Femur (tissue), 1 donor: ENCODE results near the gene MRPL48.
"Not testable (repeated sequence)": the region's sequence is repeated elsewhere in the genome, so short reads cannot be mapped to it uniquely, and the experiment has no call there.

ENCODE experiments used
- DNase-seq: peaks from one replicate; pipeline ENCODE4 v3.0.0-alpha.2; 2017

Gene MRPL48

DNA sequence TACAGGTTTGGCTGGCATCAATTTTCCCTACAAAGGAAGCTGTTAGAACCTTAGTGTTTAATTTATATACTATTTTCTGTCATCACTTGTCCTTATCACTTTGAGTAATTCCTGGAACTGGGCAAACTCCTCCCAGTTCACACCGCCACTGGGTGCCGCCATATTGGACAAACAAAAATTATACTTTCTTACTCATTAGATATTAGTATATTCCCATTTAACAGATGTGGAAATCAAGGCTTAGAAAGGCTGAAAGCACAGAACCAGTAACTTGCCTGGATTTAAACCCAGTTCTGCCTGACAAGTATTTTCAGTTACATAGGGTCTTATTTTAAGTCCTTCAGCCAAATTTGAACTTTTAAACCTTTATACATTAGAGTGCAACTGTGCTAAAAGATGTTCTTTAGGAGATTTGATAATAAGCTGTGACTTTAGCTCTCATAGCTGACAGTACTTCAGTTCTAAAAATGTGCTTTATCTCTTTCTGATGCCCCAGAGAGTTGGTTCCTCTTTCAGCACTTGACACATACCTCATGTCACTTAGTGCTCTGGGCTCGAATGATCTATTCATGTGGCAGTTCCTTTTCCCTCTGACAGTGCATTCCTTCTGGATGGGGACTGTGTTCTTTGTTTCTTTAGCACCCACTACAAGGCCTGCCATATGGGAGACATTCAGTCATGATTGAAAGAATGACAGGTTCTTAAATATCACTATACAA lies 63.5 kb downstream of the MRPL48 start:
- no peak for DNase-seq

DNA sequence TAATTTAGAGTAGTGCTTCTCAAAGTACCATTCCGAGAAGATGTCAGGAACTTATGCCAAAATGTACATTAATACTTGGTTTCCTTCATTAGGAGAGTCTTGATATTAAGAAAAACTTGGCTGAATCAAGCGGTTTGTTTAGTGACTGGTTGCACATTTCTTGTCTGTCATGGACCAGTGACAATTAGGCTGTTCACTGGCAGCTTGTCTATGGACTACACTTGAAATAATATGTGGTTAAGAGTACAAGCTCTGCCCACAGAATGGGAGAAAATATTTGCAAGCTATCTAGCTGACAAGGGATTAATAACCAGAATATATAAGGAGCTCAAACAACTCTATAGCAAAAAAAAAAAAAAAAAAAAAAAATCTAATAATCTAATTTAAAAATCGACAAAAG lies 64.4 kb downstream of the MRPL48 start:
- DNase-seq: no peak

DNA sequence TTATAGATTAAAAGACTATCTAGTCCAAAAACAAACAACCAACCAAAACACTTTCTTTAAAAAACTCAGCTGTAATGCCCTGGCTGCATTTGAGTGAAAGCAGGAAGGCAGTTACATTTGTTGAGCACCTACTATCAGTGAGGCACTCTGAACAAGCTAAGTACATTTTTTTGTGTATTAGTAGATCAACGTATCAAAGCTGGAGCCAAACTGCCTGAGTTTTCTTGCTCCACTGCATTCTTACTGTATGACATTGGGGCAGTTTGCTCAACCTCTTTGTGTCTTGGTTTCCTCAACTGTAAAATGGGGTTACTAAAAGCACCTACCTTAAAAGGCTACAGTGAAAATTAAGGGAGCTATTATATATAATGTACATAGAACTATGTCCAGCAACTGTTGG lies 67.0 kb downstream of the MRPL48 start:
- DNase-seq: no peak

DNA sequence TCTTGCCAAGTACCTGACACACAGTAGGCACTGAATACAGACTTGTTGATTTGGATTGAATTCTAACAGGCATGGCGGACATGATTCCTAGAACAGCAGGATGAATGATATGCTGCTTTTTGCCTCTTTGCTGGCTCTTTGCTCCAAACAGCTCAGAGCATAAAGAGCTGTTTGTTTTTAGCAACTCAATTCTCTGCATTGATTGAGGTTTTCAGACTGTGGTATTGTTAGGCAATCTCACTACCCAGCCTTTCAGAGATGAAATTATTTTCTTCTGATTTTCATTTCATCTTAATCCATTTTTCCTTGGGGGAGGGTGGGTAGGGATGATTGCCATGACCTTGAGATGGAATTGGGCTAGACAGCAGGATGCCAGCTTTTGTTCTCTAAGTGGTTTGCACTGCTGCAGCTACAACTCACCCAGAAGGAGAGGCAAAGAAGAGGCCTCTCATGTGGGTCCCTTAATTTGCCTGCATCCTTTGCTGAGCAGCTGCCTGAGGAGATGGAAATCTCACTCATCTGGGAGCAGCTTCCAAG lies 68.4 kb downstream of the MRPL48 start:
- DNase-seq: no peak

DNA sequence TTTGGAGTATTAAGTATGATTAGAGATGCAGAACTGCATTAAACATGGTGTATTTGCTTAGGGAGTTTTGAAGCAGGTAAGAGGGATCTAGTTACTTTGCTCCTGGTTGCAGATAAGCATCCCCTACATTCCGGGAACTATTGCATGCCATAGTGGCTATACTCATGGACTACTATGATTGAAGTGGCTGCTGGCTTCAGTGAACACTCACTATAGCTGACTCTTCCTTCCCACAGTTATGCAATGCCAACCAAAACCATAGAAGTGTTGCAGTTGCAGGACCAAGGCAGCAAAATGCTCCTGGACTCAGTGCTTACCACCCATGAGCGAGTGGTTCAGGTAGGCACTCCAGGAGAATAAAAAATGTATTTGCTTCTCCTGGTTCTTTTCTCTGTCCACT lies 72.0 kb downstream of the MRPL48 start:
- DNase-seq: no peak

DNA sequence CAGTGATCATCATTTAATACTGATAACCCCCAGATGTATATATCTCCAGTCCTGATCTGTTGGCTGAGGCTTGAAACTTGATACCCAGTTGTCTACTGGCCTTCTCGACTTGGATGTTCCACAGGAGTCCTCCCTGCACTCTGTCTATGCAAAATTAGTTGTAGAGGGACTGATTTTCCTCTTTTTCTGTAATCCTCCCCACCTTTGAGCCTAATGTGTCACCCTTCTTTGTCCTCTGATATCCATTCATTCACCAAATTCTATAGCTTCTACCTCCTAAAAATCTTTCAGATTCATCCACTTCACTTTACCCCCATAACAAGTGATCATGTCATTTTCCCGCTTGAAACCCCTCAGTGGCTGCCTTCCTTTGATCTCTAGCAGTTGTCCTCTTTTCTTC lies 72.5 kb downstream of the MRPL48 start:
- DNase-seq: no peak

DNA sequence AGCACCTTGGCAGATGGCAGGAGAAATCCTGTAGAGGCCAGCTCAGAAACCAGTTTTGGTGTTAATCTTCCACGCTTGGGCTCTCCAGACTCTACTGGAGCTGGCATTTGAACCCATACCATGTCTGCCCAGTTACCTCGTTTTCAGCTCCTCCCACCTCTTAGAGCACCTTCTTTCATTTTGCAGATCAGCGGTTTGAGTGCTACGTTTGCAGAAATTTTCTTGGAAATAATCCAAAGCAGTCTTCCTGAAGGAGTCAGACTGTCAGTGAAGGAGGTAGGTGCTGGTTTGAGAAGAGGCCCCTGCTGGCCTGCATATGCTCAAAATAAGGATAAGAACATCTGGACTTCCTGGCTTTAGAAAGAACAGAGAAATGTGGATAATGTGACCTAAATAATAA lies 75.3 kb downstream of the MRPL48 start:
- no peak for DNase-seq

DNA sequence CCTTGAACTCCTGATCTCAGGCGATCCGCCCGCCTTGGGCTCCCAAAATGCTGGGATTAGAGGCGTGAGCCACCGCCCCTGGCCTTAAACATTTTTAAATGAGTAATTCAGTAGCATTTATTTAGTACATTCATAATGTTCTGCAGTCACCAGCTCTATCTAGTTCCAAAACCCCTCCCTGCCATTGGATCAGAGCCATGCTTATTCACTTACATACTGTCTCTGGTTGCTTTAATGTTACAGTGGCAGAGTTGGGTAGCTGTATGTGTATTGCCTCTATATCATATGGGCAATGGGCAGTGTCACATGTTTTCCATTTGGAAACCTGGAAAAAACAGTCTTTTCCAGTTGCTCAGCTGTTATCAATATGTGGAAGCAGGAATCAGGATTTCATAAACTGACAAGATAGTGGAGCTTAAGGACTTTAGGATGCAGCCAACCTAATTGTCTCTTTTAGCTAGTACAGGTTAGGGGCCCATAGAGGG lies 78.5 kb downstream of the MRPL48 start:
- no peak for DNase-seq

DNA sequence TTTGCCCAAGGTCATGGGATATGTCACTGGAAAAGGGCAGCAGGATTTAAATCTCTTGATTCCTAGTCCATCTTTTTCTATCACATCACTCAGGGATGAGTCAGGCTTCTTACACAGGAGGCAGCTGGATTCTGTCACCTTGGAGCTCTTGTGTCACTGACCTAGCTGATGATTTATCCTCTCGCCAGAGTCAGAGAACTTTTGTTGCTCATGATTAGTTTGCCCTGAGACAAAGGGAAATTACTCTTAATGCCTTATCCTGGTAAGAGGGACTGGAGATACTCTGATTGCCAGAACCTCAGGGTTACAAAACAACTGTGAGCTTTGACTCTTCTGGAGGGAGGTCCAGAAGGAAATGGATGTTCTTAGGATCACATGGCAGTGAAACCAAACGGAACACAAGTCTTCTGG lies 78.9 kb downstream of the MRPL48 start:
- DNase-seq: no peak

DNA sequence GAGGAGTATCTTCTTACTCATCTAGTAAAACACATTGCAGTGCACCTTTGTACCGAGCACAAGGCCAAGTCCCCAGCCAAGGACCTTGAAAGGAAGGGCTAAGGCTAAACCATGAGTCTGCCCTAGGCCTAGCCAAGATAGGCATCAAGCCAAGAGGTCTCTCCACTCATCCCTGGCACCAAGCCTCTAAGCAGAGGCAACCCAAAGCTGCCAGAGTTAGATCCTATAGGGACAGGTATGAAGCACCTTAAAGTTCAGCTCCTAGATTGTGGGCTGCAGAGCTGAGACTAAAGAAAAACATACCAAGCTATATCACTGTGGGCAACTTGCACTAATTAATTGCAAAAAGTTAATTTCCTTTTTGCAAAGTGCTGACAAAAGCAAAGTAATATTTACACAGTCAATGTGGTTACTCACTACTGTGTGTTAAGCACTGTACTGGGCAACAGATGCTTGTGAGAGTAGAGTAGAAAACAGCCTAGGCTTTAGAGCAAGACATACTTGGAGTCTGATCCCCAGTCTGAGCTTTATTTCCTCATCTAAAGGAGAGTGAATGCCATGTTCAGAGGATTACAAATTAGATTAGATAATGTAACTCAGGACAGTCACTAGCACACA lies 81.8 kb downstream of the MRPL48 start:
- no peak for DNase-seq

DNA sequence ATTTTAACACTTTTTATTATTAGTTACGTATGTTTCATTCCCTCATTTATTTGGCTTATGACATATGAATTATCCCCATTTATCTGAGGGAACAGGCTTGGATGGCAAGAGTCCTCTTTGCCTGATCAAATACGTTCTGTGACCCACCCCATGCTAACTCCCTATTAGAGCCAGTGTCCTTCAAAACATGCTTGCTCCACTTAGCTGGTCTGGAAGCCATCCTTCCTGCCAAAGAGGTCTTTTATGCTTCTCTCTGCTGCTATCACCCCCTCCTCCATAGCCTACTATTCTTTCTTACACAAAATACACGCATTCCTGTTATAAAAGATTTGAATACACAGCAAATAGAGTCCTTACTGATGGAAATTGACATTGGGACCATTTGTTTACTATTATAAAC lies 82.6 kb downstream of the MRPL48 start:
- DNase-seq: no peak

DNA sequence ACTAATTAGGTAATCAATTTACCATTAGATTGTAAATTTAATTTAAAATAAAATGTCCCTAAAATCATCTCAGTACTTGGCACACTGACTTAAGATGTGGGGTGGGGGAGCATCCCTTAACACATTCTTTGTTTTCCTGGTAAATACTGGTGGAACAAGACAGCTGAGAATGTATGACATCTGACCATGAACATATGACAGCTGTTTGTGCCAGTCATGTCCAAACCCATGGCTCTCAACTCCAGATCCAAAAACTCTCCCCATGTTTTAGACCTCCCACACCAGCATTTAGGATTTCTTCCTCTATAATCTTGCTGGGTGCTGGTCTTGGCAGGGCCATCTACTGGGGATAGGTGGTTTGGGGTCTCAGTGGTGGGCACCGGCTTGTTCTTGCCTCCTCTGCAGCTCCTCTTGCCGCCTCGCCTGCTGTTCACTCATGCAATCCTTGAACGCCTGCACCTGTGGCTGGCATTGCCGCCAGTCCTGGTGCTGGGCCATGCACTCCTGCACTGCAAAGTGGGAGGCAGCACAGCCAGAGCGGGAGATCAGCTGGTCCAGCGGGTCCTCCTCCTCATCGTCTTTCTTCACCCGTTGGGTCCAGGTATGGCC lies 85.2 kb downstream of the MRPL48 start:
- peak; percentile 50 for DNase-seq

DNA sequence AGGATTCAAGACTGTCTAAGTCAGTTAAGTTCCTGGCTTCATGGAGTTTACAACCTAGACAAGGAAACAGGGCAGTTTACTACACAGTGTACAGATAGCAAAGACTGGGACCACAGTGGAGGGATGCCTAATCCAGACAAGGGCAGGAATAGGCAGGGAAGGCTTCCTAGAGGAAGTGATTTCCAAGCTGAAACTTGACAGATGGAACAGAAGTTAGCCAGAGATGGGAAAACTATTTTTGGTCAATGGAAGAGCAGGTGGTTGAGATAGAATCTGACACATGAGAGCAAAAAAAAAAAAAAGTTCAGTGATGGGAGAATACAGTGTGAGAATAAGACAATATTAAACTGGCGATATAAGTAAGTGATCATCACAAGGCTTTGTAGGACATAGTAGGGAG lies 87.7 kb downstream of the MRPL48 start:
- no peak for DNase-seq

DNA sequence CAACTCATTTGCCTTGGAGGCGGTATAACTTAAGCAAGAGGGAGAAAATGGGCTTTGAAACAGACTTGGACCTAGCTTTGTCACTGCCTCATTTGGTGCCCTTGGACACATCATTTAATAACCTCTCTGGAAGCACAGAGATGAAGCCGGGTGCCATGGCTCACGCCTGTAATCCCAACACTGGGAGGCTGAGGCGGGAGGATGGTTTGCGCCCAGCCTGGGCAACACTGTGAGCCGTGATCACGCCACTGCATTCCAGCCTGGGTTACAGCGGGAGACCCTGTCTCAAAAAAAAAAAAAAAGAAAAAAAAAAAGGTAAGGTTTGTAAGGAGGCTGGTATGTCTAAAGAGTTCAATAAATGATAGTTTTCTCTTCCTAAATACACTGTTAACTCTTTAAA lies 88.2 kb downstream of the MRPL48 start:
- DNase-seq: no peak

DNA sequence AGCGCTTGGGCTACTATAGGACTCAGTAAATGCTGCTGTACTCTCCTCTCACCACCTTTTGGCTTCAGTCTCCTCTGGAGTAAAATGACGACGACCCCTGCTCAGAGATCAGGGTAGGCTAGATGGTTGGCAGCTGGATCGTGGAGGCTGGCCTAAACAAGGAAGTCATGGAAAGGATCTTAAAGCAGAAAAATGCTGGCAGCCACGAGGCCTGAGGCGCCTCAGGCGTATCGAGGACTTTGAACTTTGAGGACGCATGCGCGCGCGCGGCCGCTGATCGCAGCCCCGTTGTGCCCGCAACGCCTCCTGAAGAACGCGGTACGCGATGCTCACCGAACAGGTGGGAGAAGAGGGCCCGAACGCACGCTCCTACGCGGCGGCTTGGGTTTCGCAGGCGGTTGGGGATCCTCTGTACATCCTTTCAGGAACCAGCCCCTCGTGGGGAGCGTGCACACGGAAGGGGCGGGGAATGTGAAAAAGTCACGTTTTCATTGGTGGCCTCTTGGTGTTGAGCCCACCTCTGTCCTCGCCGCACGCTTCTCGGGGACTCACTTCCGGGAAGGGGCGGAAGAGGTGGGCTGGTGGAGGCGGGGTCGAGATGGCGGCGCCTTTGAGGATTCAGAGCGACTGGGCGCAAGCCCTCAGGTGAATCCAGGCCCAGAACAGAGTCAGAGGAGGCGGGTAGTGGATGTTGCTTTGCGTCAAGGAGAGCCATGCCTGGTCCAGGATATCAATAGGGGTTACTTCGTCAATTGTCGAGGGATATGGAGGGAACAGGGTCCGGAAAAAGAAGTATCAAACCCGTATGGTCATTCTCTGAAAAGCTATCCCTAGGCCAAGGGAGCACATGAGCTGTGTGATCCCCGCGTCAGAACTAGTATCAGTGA lies 89.0 kb downstream of the MRPL48 start, which contains the start of the genes COA4 and PAAF1:
COA4 (minus strand) TSS at position 423 of the 887 bp plus-strand sequence. CDS start 3,468 bp downstream, outside the sequence.
PAAF1 (plus strand) TSS at position 576 of the 887 bp plus-strand sequence; CDS start at position 599, 23 bp downstream.
- peak; percentile 97 for DNase-seq

DNA sequence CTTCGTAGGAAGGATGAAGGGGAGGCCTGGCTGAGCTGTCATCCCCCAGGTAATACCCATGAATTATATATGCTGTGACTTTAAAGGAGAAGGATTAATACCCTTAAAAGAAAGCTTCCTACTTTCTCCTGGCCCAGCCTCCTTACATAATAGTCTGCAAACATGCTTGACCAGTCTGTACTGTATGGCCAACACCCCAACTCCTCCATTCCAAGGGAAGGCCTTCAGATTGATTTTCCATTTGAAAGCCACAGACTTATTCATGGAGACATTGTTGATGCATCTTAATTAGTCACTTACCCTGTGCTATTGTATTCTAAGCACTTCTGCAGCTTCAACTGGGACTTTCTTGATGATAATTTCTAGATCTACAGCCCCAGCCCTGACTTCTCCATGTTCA lies 91.1 kb downstream of the MRPL48 start:
- no peak for DNase-seq

DNA sequence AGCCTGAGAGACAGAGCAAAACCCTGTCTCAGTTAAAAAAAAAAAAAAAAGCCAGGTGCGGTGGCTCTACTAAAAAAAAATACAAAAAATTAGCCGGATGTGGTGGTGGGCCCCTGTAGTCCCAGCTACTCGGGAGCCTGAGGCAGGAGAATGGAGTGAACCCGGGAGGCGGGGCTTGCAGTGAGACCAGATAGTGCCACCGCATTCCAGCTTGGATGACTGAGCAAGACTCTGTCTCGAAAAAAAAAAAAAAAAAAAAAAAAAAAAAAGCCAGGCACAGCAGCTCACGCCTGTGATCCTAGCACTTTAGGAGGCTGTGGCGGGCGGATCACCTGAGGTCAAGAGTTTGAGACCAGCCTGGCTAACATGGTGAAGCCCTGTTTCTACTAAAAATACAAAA lies 92.8 kb downstream of the MRPL48 start:
- DNase-seq: not testable (repeated sequence)

DNA sequence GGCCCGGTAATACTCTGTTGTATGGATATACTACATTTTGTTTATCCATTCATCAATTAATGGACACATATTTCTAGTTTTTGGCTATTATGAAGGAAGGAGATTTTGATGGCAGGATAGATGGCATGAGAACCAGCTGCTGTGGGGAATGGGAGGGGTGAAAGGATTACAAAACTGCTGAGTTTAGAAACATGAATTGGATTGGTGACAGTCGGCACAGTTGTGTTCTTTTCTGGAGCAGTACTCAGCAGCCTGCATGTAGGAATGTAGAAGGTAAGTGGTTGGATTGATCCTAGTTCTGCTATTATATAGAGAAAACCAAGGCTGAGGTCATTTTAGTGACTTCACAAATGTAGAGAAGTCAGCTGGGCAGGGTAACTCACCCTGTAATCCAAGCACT lies 96.2 kb downstream of the MRPL48 start:
- no peak for DNase-seq

DNA sequence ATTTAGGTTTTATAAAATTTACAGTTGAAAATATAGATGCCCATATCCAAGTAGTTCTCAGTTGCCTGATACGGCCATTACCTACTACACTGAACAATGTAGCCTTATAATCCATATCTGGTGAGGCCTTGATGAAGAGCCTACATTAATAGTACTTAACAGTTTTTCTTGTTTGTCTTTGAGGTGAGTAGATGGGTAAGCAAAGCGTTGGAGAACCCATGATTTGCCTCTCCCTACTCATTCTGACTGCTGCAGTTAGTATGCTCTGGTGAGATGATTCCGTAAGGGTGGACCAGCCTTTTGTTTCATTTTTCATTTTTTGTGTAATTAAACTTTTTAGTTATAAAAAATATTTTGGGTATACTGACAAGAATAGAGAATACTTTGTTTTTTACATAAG lies 100.6 kb downstream of the MRPL48 start:
- DNase-seq: no peak

DNA sequence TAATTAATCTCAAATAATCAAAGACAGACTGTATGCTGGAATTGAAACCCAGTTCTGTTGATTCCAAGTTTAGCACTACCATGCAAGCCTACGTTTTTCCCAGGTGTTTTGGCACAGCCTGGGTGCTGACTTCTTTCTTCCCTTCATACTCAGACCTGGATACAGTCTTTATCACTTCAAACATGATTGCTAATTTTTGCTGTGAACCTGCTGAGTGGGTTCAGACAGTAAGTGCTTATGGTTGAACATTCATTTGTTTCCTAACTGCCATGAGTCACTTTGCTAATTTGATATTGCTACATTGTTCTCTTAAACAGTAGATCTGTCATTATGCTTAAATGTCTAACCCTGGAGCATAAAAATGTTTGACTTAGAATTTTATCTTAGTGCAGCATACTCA lies 101.3 kb downstream of the MRPL48 start:
- DNase-seq: no peak

DNA sequence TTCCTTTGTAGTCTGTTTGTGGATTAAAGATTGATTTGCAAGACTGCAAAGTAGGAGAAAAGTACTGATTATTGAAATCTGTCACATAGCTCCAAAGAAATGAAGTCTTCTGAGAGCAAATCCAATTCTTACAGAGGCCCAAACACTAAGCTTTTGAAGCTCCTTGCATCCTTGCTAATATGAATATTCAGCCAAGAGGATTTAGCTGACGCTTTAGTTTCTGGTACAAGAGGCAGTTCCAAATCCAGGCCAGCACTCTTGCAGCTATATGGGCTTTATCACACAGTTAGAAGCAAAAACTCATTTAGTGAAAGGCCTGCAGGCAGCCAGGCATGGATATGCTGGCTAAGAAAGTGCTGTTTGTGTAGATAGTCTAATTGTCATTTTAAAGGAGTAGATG lies 101.9 kb downstream of the MRPL48 start:
- DNase-seq: no peak

DNA sequence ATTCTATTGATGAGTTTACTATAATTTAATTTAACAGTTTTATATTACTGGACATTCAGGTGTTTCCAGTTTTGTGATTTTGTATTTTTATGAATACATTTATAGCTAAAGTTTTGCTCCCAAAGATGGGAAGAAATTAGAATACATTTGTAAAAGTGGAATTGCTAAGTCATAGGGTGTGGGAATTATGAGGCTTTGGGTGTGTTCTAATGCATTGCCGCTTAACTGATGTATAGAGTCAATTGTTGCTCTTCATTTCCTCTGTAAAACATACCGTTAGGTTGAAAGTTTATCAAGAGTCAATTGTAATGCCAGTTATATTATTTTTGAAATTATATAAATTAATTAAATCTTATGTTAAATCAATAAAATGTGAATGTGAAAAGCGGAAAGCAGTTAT lies 105.4 kb downstream of the MRPL48 start:
- DNase-seq: no peak
